Spinal cord (tissue), 10 donors: ENCODE measurements around the gene WDR18. TPM values are rescaled to one million over a fixed set of nuclear protein-coding genes. Genes with fewer than 3 reads are reported as not detected.

Experiments used
- DNase-seq, 6 donors: peaks; one replicate each; pipeline versions ENCODE4 v3.0.0 to v3.0.0-alpha.2; 2013 to 2015; ENCODE audit warnings: low spot score in 6 of 6, low read depth in 4 of 6
- H3K27ac ChIP-seq: one replicate; pipeline ENCODE4 v1.5.1; 2013; ENCODE audit warnings: low read depth, low read length, control low read depth
- H3K27me3 ChIP-seq: one replicate; pipeline ENCODE4 v1.6.1; 2013; ENCODE audit warnings: low read length; ENCODE audit not compliant: control insufficient read depth, insufficient read depth
- H3K36me3 ChIP-seq: one replicate; pipeline ENCODE4 v1.6.1; 2013; ENCODE audit warnings: low read length; ENCODE audit not compliant: control insufficient read depth, insufficient read depth
- H3K4me1 ChIP-seq: one replicate; pipeline ENCODE4 v1.6.1; 2013; ENCODE audit warnings: low read length; ENCODE audit not compliant: control insufficient read depth, insufficient read depth
- H3K4me3 ChIP-seq: one replicate; pipeline ENCODE4 v1.5.1; 2013; ENCODE audit warnings: low read depth, low read length, control low read depth
- H3K9me3 ChIP-seq: one replicate; pipeline ENCODE4 v1.6.1; 2013; ENCODE audit warnings: low read length; ENCODE audit not compliant: control insufficient read depth, insufficient read depth
- WGBS: methylation state at CpG from one replicate; pipeline ENCODE4 v1.1.5; 2013; ENCODE audit warnings: missing lambda C conversion rate; ENCODE audit not compliant: insufficient coverage; 5-methylcytosine and 5-hydroxymethylcytosine counted together
- polyA plus RNA-seq, 2 donors: library from polyadenylated mRNA; unstranded; fragments of 120-200 nt; gene quantifications; one replicate each; pipeline ENCODE4 v1.2.1, GENCODE V29; 2013; ENCODE audit not compliant: insufficient read length in 2 of 2
- total RNA-seq, 2 donors: library from RNA; depleted of rRNA in 1 of 2; stranded (reverse); fragments of 120-200 nt in 1 of 2; fragments of >200 nt in 1 of 2; gene quantifications; one replicate each; pipeline versions ENCODE4 v1.2.3 to v1.2.4, GENCODE V29; 2013 to 2014
- donor health status: healthy.

The WDR18 gene
- total and polyA plus RNA-seq, 4 donors: 37.4 to 64.0 (median 50.0) TPM

- DNase-seq: no peak
- H3K4me3 ChIP-seq: no peak overlapping the region
Measured at GRCh38 chr19:941292-942132, 42.6 kb upstream of the WDR18 start.

GRCh38 chr19:942133-942645 lies 42.0 kb upstream of the WDR18 start:
- Histone ChIP-seq H3K36me3 (peaks cover 63% of the 10 kb centered on the region), H3K27me3 (no peaks in the 10 kb centered on the region), H3K9me3 (no peaks in the 10 kb centered on the region), H3K4me1 (peaks cover 42% of the 10 kb centered on the region), H3K4me3 (no peak overlapping the region), H3K27ac (no peak overlapping the region)
- DNase-seq: no peak
- WGBS: 83% methylated on average over 32 of the region's 32 CpGs

More at GRCh38 chr19:941292-942132, 42.6 kb upstream of the WDR18 start:
- H3K27ac ChIP-seq: peak overlapping the region; percentile 57
- H3K9me3 ChIP-seq: no peaks in the 10 kb centered on the region
- peaks cover 39% of the 10 kb centered on the region for H3K4me1 ChIP-seq
- peaks cover 61% of the 10 kb centered on the region for H3K36me3 ChIP-seq
- no peaks in the 10 kb centered on the region for H3K27me3 ChIP-seq
- WGBS: 76% methylated on average over 44 of the region's 45 CpGs

- Histone ChIP-seq H3K27me3 (no peaks in the 10 kb centered on the region), H3K36me3 (peaks cover 71% of the 10 kb centered on the region), H3K9me3 (no peaks in the 10 kb centered on the region), H3K4me1 (peaks cover 42% of the 10 kb centered on the region), H3K4me3 (no peak overlapping the region), H3K27ac (no peak overlapping the region)
- DNase-seq: no peak
- 93% methylated on average over 17 of the region's 17 CpGs for WGBS
Measured at GRCh38 chr19:943551-944170, 40.5 kb upstream of the WDR18 start.

- no peaks in the 10 kb centered on the region for H3K27me3 ChIP-seq
Measured at GRCh38 chr19:944171-944567, 40.0 kb upstream of the WDR18 start.

GRCh38 chr19:944663-945241 lies 39.4 kb upstream of the WDR18 start:
- no peaks in the 10 kb centered on the region for H3K27me3 ChIP-seq
- H3K9me3 ChIP-seq: no peaks in the 10 kb centered on the region
- H3K4me1 ChIP-seq: peaks cover 36% of the 10 kb centered on the region
- DNase-seq: peak in 1 of 6 donors; percentile 56
- WGBS: 52% methylated on average over 21 of the region's 22 CpGs
- no peak overlapping the region for H3K27ac ChIP-seq
- H3K4me3 ChIP-seq: no peak overlapping the region
- peaks cover 69% of the 10 kb centered on the region for H3K36me3 ChIP-seq

More at GRCh38 chr19:944171-944567, 40.0 kb upstream of the WDR18 start:
- Histone ChIP-seq H3K36me3 (peaks cover 72% of the 10 kb centered on the region), H3K9me3 (no peaks in the 10 kb centered on the region), H3K4me3 (no peak overlapping the region), H3K27ac (no peak overlapping the region), H3K4me1 (peaks cover 42% of the 10 kb centered on the region)
- 74% methylated on average over 24 of the region's 27 CpGs for WGBS
- no peak for DNase-seq

- WGBS: 90% methylated on average over 29 of the region's 37 CpGs
- H3K9me3 ChIP-seq: no peaks in the 10 kb centered on the region
- no peak for DNase-seq
- H3K4me3 ChIP-seq: no peak overlapping the region
- peaks cover 62% of the 10 kb centered on the region for H3K36me3 ChIP-seq
- H3K27ac ChIP-seq: no peak overlapping the region
- peaks cover 32% of the 10 kb centered on the region for H3K4me1 ChIP-seq
- no peaks in the 10 kb centered on the region for H3K27me3 ChIP-seq
Measured at GRCh38 chr19:945401-946252, 38.5 kb upstream of the WDR18 start.

- no peaks in the 10 kb centered on the region for H3K27me3 ChIP-seq
- no peak overlapping the region for H3K27ac ChIP-seq
- H3K4me3 ChIP-seq: no peak overlapping the region
- peaks cover 54% of the 10 kb centered on the region for H3K36me3 ChIP-seq
- DNase-seq: no peak
- 82% methylated on average over 28 of the region's 30 CpGs for WGBS
- H3K9me3 ChIP-seq: no peaks in the 10 kb centered on the region
- H3K4me1 ChIP-seq: peaks cover 26% of the 10 kb centered on the region
Measured at GRCh38 chr19:947090-947706, 36.9 kb upstream of the WDR18 start.

GRCh38 chr19:947707-948539 lies 36.2 kb upstream of the WDR18 start:
- no peaks in the 10 kb centered on the region for H3K27me3 ChIP-seq
- DNase-seq: no peak
- 84% methylated on average over 38 of the region's 47 CpGs for WGBS
- no peaks in the 10 kb centered on the region for H3K9me3 ChIP-seq
- H3K36me3 ChIP-seq: peaks cover 51% of the 10 kb centered on the region
- peaks cover 33% of the 10 kb centered on the region for H3K4me1 ChIP-seq
- no peak overlapping the region for H3K4me3 ChIP-seq
- H3K27ac ChIP-seq: no peak overlapping the region
